Measurements from ENCODE around the gene NFX1.

- TF ChIP-seq CTCF (conservative IDR thresholded peaks at IDR 0.05; ENCODE audit: low read depth, low read length): peak; percentile 89
- TF ChIP-seq EZH2 (IDR thresholded peaks at IDR 0.05; ENCODE audit: low read length, unreplicated experiment): no peak
- peak; percentile 66; the same call in 1 of the 2 replicates for TF ChIP-seq EZH2phosphoT487 (IDR thresholded peaks at IDR 0.05; ENCODE audit: borderline replicate concordance, low read length)
These were observed 125.3 kb downstream of the NFX1 start for GRCh38 chr9:33415501-33416038.
